GM12892 (cell line): Measurements from ENCODE around the gene NCAPG2.

Experiments
- POLR2A ChIP-seq: IDR thresholded peaks from 2 replicates; pipeline ENCODE4 v1.6.1; 2011; ENCODE audit warnings: low read depth, low read length, control low read depth
- POLR2AphosphoS5 ChIP-seq: IDR thresholded peaks from 2 replicates; pipeline ENCODE4 v1.6.1; 2011; ENCODE audit warnings: low read depth, low read length, control low read depth
- TAF1 ChIP-seq: IDR thresholded peaks from 2 replicates; pipeline ENCODE4 v1.6.1; 2011; ENCODE audit warnings: low read depth, mild to moderate bottlenecking, control low read depth, low read length, borderline replicate concordance

DNA sequence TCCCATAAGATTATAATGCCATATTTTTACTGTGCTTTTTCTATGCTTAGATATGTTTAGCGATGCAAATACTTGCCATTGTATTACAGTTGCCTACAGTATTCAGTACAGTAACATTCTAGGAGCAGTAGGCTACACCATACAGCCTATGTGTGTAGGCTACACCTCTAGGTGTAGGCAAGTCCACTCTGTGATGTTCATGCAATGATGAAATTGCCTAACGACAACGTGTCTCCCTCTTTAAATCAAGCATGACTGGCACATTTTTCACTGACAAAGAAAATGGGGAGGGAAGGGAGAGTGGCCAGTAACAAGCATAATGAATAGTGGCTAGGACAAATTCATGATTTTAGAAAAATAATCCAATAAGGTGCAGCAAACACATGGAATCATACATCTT is 1.7 kb downstream of the NCAPG2 start:
- TF ChIP-seq POLR2A = no peak
- no peak for TF ChIP-seq POLR2AphosphoS5
- TF ChIP-seq TAF1 = no peak
